A673 (cell line): ENCODE data around the gene EFNA5. TPM values are rescaled to one million over a fixed set of nuclear protein-coding genes. Genes with fewer than 3 reads are reported as not detected.

Experiments
- BruUV-seq: library from RNA; stranded (reverse); fragments of 400-500 nt; replicated peaks from 2 replicates; lab custom pipeline; 2021; lab: Mats Ljungman, UMichigan
- CTCF ChIA-PET: fragments of 300-600 bp; sonication (Branson Sonifier 250); formaldehyde crosslinking; loops from one replicate; lab custom pipeline; 2022; ENCODE audit warnings: antibody characterized with exemption; lab: Charles Lee
- POLR2A ChIA-PET: fragments of 300-600 bp; sonication (Branson Sonifier 250); formaldehyde crosslinking; loops from one replicate; lab custom pipeline; 2022; ENCODE audit warnings: antibody characterized with exemption; ENCODE audit not compliant: low non-redundant PET; lab: Charles Lee
- DNase-seq: peaks from one replicate; pipeline ENCODE4 v3.0.0-alpha.2; 2015; ENCODE audit warnings: low spot score
- H3K27ac ChIP-seq: fragments of 200-600 bp; sonication (generic); 2 replicates; pipeline ENCODE4 v1.5.1; 2016; ENCODE audit warnings: mixed run types, low read depth, mild to moderate bottlenecking, mixed read lengths, antibody characterized with exemption, low read length; ENCODE audit not compliant: poor library complexity, severe bottlenecking
- H3K27me3 ChIP-seq: fragments of 200-600 bp; sonication (generic); replicated peaks from 2 replicates; pipeline ENCODE4 v1.6.1; 2017; ENCODE audit warnings: mixed run types, low read depth, mild to moderate bottlenecking, mixed read lengths, antibody characterized with exemption, low read length; ENCODE audit not compliant: insufficient read depth, poor library complexity
- H3K36me3 ChIP-seq: fragments of 200-600 bp; sonication (generic); 2 replicates; pipeline ENCODE4 v1.6.1; 2016; ENCODE audit warnings: mixed run types, mild to moderate bottlenecking, mixed read lengths, antibody characterized with exemption, low read length; ENCODE audit not compliant: insufficient read depth, poor library complexity, severe bottlenecking
- H3K4me1 ChIP-seq: fragments of 200-600 bp; sonication (generic); 2 replicates; pipeline ENCODE4 v1.6.1; 2017; ENCODE audit warnings: mixed run types, mild to moderate bottlenecking, mixed read lengths, antibody characterized with exemption, low read length; ENCODE audit not compliant: insufficient read depth, poor library complexity, severe bottlenecking
- H3K4me3 ChIP-seq: fragments of 200-600 bp; sonication (generic); 2 replicates; pipeline ENCODE4 v1.5.1; 2016; ENCODE audit warnings: low read depth, mixed run types, mild to moderate bottlenecking, mixed read lengths, low read length; ENCODE audit not compliant: poor library complexity, severe bottlenecking
- H3K9me3 ChIP-seq: fragments of 200-600 bp; sonication (generic); 2 replicates; pipeline ENCODE4 v1.6.1; 2016; ENCODE audit warnings: mixed run types, low read depth, mild to moderate bottlenecking, mixed read lengths, antibody characterized with exemption, low read length; ENCODE audit not compliant: poor library complexity, severe bottlenecking
- EZH2 ChIP-seq: fragments of 200-600 bp; sonication (generic); IDR thresholded peaks from 2 replicates; pipeline ENCODE4 v1.6.1; 2017; ENCODE audit warnings: borderline replicate concordance, low read depth, mild to moderate bottlenecking, mixed read lengths, antibody characterized with exemption, low read length; ENCODE audit not compliant: poor library complexity, severe bottlenecking
- intact Hi-C: fragments of 100-400 bp; cut with micrococcal nuclease; formaldehyde crosslinking; loops from one replicate; pipeline ENCODE4 v1.10.0; 2022; ENCODE audit not compliant: unreplicated experiment
- total RNA-seq: library from RNA; stranded (reverse); gene quantifications from 2 replicates; pipeline ENCODE4 v1.2.3, GENCODE V29; 2021
- TF ChIP-seq, protein P1 (sequence below): fragments of 300-800, 200-600 bp; sonication (generic); conservative IDR thresholded peaks from 2 replicates; pipeline ENCODE4 v1.5.1; 2017; ENCODE audit warnings: low read depth, mild to moderate bottlenecking, antibody characterized with exemption, low read length, moderate library complexity, mixed read lengths

The EFNA5 gene
- total RNA-seq, 1 experiment from 2014 or later, result 16.7 TPM

DNA sequence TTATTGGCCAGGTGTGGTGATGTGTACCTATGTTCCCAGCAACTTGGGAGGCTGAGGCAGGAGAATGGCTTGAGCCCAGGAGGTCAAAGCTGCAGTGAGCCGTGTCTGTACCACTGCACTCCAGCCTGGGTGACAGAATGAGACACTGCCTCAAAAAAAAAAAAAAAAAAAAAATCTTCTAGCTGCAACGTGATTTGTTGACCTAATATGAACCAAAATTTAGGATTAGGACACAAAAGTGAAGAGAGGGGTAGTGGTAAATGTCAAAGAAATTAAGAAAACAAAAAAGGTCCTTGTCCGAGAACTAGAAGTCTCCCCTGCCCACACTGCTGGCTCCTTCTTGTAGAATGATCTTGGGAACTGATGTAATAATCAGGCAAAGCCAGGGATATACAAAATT, 272.0 kb downstream of the EFNA5 start:
- ChIA-PET CTCF (no interaction called here), POLR2A (no interaction called here)

DNA sequence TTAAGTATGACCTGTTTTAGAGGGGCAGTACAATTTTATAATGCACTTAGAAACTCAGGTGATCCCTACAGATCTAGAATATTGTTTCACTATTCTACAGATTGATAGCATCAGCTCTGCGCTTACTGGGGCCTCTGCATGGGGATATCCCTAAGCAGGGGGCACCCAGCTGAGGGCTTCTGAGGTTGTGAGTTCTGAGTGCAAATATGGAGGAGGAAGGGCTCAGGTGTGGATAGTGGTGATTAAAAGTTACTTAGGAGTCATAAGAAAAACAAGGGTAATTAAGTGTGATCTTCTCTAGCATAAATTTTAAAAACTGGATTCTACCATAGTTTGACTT, 274.4 kb downstream of the EFNA5 start:
- no peaks in the 10 kb centered on the region for H3K36me3 ChIP-seq
- no TSS peak for BruUV-seq
- intact Hi-C loops, result no loop called here
- CTCF ChIA-PET, result no interaction called here
- no peak overlapping the region for H3K27ac ChIP-seq
- POLR2A ChIA-PET, result interaction anchor here (0.6 kb wide), 1 partner anchor 595 kb away, joined by 3 read pairs; no protein-coding TSS in a partner anchor
- TF ChIP-seq, protein P1, sequence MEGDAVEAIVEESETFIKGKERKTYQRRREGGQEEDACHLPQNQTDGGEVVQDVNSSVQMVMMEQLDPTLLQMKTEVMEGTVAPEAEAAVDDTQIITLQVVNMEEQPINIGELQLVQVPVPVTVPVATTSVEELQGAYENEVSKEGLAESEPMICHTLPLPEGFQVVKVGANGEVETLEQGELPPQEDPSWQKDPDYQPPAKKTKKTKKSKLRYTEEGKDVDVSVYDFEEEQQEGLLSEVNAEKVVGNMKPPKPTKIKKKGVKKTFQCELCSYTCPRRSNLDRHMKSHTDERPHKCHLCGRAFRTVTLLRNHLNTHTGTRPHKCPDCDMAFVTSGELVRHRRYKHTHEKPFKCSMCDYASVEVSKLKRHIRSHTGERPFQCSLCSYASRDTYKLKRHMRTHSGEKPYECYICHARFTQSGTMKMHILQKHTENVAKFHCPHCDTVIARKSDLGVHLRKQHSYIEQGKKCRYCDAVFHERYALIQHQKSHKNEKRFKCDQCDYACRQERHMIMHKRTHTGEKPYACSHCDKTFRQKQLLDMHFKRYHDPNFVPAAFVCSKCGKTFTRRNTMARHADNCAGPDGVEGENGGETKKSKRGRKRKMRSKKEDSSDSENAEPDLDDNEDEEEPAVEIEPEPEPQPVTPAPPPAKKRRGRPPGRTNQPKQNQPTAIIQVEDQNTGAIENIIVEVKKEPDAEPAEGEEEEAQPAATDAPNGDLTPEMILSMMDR, result no peak
- no peak for TF ChIP-seq EZH2
- H3K27me3 ChIP-seq, result no peaks in the 10 kb centered on the region
- DNase-seq, result no peak
- peaks cover 28% of the 10 kb centered on the region for H3K4me1 ChIP-seq
- H3K4me3 ChIP-seq, result no peak overlapping the region
- no peaks in the 10 kb centered on the region for H3K9me3 ChIP-seq

More for the DNA sequence above, 272.0 kb downstream of the EFNA5 start:
- TF ChIP-seq, protein P1, result no peak
- no peak for TF ChIP-seq EZH2
- no peak overlapping the region for H3K4me3 ChIP-seq
- H3K27ac ChIP-seq, result no peak overlapping the region
- no TSS peak for BruUV-seq
- H3K36me3 ChIP-seq, result no peaks in the 10 kb centered on the region
- H3K9me3 ChIP-seq, result no peaks in the 10 kb centered on the region
- no peaks in the 10 kb centered on the region for H3K27me3 ChIP-seq
- H3K4me1 ChIP-seq, result peaks cover 51% of the 10 kb centered on the region
- intact Hi-C loops, result no loop called here
- DNase-seq, result no peak

DNA sequence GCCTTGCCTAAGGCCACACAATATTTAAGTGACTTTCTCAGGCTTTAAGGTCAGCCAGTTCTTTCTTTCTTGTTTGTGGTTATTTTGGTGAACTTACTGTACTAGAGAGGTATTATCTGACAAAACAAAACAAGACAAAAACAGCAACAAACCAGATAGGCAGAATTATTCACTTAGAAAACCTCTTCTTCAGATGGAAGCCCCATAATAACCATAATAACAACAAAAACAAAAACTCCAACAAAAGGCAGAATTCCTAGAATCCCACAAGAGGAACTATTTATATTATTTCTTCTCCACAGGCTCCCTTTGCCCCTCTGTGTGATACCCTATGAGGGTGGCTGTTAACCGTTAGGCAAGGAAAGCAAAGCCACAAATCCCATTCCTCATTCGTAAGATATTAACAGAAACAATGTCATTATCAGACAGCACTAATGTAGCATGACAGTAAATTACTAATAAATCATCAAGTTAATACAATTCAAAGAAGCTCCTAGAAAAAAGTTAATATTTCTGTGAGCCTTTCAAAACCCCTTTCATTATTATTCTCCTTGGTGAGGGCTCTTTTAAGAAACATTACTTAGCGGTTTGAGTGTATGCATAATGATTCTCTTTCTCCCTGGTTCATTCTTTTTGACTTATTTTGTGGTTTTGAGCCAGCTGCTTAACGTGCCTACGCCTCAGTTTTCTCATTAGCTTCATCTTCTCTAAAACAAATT, 274.9 kb downstream of the EFNA5 start:
- DNase-seq, result no peak
- intact Hi-C loops, result no loop called here
- CTCF ChIA-PET, result no interaction called here
- TF ChIP-seq, protein P1, result no peak
- H3K4me3 ChIP-seq, result no peak overlapping the region
- H3K27me3 ChIP-seq, result no peaks in the 10 kb centered on the region
- no peaks in the 10 kb centered on the region for H3K9me3 ChIP-seq
- peaks cover 24% of the 10 kb centered on the region for H3K4me1 ChIP-seq
- POLR2A ChIA-PET, result interaction anchor here (0.6 kb wide), 1 partner anchor 595 kb away, joined by 3 read pairs; no protein-coding TSS in a partner anchor
- no peak overlapping the region for H3K27ac ChIP-seq
- BruUV-seq, result no TSS peak
- no peaks in the 10 kb centered on the region for H3K36me3 ChIP-seq
